SK-N-SH treated with all-trans-retinoic acid at 6 μM for 48 hours (cell line): ENCODE data around the gene AVEN.
A peak's percentile ranks its signal among the peaks of the same experiment; 100 is the strongest.

Experiments used
- ATAC-seq: fragments of 200-7000 bp; cut with Tn5 transposase; 3 replicates; pipeline ENCODE4 v1.9.1; 2020; ENCODE audit warnings: mild to moderate bottlenecking, moderate library complexity
- BACH2 ChIP-seq: fragments of 250-450 bp; sonication (Bioruptor Pico); IDR thresholded peaks from 2 replicates; pipeline ENCODE4 v1.9.0; 2021; ENCODE audit warnings: mild to moderate bottlenecking, borderline replicate concordance
- CSDC2 ChIP-seq: fragments of 250-450 bp; sonication (Bioruptor Pico); IDR thresholded peaks from 2 replicates; pipeline ENCODE4 v1.5.0; 2020; ENCODE audit warnings: mild to moderate bottlenecking, moderate library complexity
- CSRNP3 ChIP-seq: fragments of 250-450 bp; sonication (Bioruptor Pico); IDR thresholded peaks from 2 replicates; pipeline ENCODE4 v1.5.1; 2021; ENCODE audit warnings: mild to moderate bottlenecking, moderate library complexity
- ESRRG ChIP-seq: fragments of 250-450 bp; sonication (Bioruptor Pico); IDR thresholded peaks from 2 replicates; pipeline ENCODE4 v1.6.1; 2021; ENCODE audit warnings: mild to moderate bottlenecking
- GLIS3 ChIP-seq: fragments of 250-450 bp; sonication (Bioruptor Pico); IDR thresholded peaks from 2 replicates; pipeline ENCODE4 v1.5.0; 2020; ENCODE audit warnings: mild to moderate bottlenecking, moderate library complexity
- ISL1 ChIP-seq: fragments of 250-450 bp; sonication (Bioruptor Pico); IDR thresholded peaks from 2 replicates; pipeline ENCODE4 v2.1.2; 2022; ENCODE audit warnings: mild to moderate bottlenecking, moderate library complexity
- OSR1 ChIP-seq: fragments of 250-450 bp; sonication (Bioruptor Pico); IDR thresholded peaks from 2 replicates; pipeline ENCODE4 v1.8.0; 2022; ENCODE audit warnings: moderate library complexity, mild to moderate bottlenecking, inconsistent platforms
- POU6F1 ChIP-seq: fragments of 250-450 bp; sonication (Bioruptor Pico); IDR thresholded peaks from 2 replicates; pipeline ENCODE4 v1.8.0; 2021; ENCODE audit warnings: low read depth, mild to moderate bottlenecking, moderate library complexity, borderline replicate concordance
- PPARA ChIP-seq: fragments of 250-450 bp; sonication (Bioruptor Pico); IDR thresholded peaks from 2 replicates; pipeline ENCODE4 v1.5.0; 2020; ENCODE audit warnings: mild to moderate bottlenecking, borderline replicate concordance
- RARB ChIP-seq: fragments of 250-450 bp; sonication (Bioruptor Pico); IDR thresholded peaks from 2 replicates; pipeline ENCODE4 v1.8.0; 2021; ENCODE audit warnings: mild to moderate bottlenecking, moderate library complexity
- SNAI2 ChIP-seq: fragments of 250-450 bp; sonication (Bioruptor Pico); IDR thresholded peaks from 2 replicates; pipeline ENCODE4 v1.5.0; 2020; ENCODE audit warnings: mild to moderate bottlenecking, moderate library complexity
- TCF4 ChIP-seq: fragments of 250-450 bp; sonication (Bioruptor Pico); IDR thresholded peaks from 2 replicates; pipeline ENCODE4 v1.8.0; 2021; ENCODE audit warnings: mild to moderate bottlenecking, moderate library complexity, borderline replicate concordance
- TSHZ2 ChIP-seq: fragments of 250-450 bp; sonication (Bioruptor Pico); IDR thresholded peaks from 2 replicates; pipeline ENCODE4 v1.5.0; 2020; ENCODE audit warnings: mild to moderate bottlenecking, moderate library complexity
- ZC3H10 ChIP-seq: fragments of 250-450 bp; sonication (Bioruptor Pico); IDR thresholded peaks from 2 replicates; pipeline ENCODE4 v1.5.1; 2021; ENCODE audit warnings: mild to moderate bottlenecking, moderate library complexity
- ZFP3 ChIP-seq: fragments of 250-450 bp; sonication (Bioruptor Pico); IDR thresholded peaks from 2 replicates; pipeline ENCODE4 v1.5.0; 2020; ENCODE audit warnings: mild to moderate bottlenecking, moderate library complexity
- ZFP30 ChIP-seq: fragments of 450-650 bp; formaldehyde crosslinking; IDR thresholded peaks from 2 replicates; pipeline ENCODE4 v1.5.0; 2022; ENCODE audit warnings: mild to moderate bottlenecking, moderate library complexity
- ZNF565 ChIP-seq: fragments of 450-650 bp; formaldehyde crosslinking; conservative IDR thresholded peaks from 2 replicates; pipeline ENCODE4 v1.5.0; 2020; ENCODE audit warnings: low read depth, mild to moderate bottlenecking, moderate library complexity
- ZNF70 ChIP-seq: fragments of 450-650 bp; formaldehyde crosslinking; IDR thresholded peaks from 2 replicates; pipeline ENCODE4 v1.5.0; 2020; ENCODE audit warnings: mild to moderate bottlenecking, moderate library complexity
- ZNF8 ChIP-seq: fragments of 450-650 bp; formaldehyde crosslinking; IDR thresholded peaks from 2 replicates; pipeline ENCODE4 v1.5.0; 2020; ENCODE audit warnings: mild to moderate bottlenecking, moderate library complexity
- TF ChIP-seq, protein P1 (sequence below): fragments of 250-450 bp; sonication (Bioruptor Pico); IDR thresholded peaks from 2 replicates; pipeline ENCODE4 v1.5.1; 2020; ENCODE audit warnings: low read depth, mild to moderate bottlenecking, moderate library complexity

AVEN gene

GRCh38 chr15:33866101-33866737 is 172.8 kb downstream of the AVEN start:
- no peak for ATAC-seq
- TF ChIP-seq OSR1 (CRISPR knock-in tag) = no peak
- no peak for TF ChIP-seq ZFP30

DNA sequence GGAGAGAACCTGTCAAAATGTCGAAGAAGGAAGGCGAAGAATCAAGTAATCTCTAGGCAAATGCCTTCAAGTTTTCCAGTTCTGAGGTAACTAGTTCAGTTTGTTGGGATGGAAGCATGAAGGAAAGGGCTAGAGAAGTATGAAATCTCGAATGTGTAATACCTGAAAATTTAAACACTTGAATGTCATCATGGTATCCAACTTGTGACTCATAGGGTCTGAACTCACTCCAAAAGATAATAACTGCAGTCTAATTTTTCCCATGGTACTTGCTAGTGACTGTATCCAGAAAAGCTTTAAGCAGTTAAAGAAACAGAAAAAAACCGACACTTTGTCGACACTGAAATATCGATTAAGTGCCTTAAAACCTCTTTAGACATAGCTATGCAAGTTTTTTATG is 173.6 kb downstream of the AVEN start:
- TF ChIP-seq CSRNP3 (CRISPR knock-in tag) (no peak), ZFP3 (CRISPR knock-in tag) (no peak), ZNF70 (CRISPR knock-in tag) (no peak), PPARA (CRISPR knock-in tag) (no peak), SNAI2 (CRISPR knock-in tag) (no peak), OSR1 (CRISPR knock-in tag) (no peak), POU6F1 (CRISPR knock-in tag) (no peak), ZNF565 (CRISPR knock-in tag) (no peak)
- no peak for ATAC-seq

DNA sequence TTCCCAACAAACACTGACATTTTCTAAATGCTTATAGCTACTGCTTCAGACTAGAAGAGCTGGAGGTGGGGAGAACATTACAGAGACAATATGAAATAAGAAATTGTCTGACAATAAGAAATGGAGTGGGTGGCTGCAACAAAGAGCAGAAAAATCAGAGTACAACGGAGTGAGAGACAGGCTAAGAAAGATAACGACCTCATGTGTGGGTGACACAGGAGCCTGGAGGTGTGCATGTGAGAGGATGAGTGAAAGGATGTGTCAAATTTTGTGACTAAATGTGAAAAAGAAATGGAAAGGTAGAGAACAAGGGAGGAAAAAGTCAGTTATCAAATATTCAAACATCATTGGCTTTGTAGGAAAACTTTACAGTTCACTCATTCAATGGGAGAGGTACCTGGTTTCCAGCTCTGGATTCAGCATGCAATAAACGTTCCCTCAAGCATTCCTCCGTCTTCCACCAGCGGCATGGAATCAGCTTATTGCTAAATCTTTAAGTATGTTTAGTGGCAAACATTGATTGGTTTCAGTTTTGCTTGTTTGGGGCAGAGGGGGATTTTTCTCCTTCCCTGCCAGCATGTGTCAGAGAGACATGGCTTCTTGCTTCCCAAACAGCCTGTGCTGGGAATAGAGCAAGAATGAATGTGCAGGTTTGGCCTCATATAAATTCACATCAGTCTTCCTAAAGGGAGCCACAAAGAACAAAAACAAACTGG is 174.5 kb downstream of the AVEN start:
- TF ChIP-seq RARB = no peak
- TF ChIP-seq BACH2 (CRISPR knock-in tag) = no peak
- TF ChIP-seq ESRRG (CRISPR knock-in tag) = no peak
- TF ChIP-seq TCF4 (CRISPR knock-in tag) = no peak
- TF ChIP-seq PPARA (CRISPR knock-in tag) = no peak
- TF ChIP-seq ZFP3 (CRISPR knock-in tag) = no peak
- TF ChIP-seq TSHZ2 (CRISPR knock-in tag) = no peak
- TF ChIP-seq POU6F1 (CRISPR knock-in tag) = no peak
- TF ChIP-seq ZNF70 (CRISPR knock-in tag) = no peak
- no peak for TF ChIP-seq ZFP30
- no peak for TF ChIP-seq GLIS3 (CRISPR knock-in tag)
- no peak for TF ChIP-seq SNAI2 (CRISPR knock-in tag)
- TF ChIP-seq ZNF565 (CRISPR knock-in tag) = no peak
- TF ChIP-seq, protein P1, sequence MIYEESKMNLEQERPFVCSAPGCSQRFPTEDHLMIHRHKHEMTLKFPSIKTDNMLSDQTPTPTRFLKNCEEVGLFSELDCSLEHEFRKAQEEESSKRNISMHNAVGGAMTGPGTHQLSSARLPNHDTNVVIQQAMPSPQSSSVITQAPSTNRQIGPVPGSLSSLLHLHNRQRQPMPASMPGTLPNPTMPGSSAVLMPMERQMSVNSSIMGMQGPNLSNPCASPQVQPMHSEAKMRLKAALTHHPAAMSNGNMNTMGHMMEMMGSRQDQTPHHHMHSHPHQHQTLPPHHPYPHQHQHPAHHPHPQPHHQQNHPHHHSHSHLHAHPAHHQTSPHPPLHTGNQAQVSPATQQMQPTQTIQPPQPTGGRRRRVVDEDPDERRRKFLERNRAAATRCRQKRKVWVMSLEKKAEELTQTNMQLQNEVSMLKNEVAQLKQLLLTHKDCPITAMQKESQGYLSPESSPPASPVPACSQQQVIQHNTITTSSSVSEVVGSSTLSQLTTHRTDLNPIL (CRISPR knock-in tag) = no peak
- no peak for TF ChIP-seq ZNF8 (CRISPR knock-in tag)
- TF ChIP-seq ZC3H10 (CRISPR knock-in tag) = no peak
- no peak for ATAC-seq

GRCh38 chr15:33860754-33861153 is 178.2 kb downstream of the AVEN start:
- ATAC-seq = peak; percentile 98
- TF ChIP-seq ISL1 = peak; percentile 79
- TF ChIP-seq CSDC2 = no peak
